SU-DHL-6 (cell line): ENCODE results near the gene SH3PXD2A.

Source experiments
- CTCF ChIP-seq: fragments of 200-600 bp; sonication (generic); IDR thresholded peaks from one replicate; pipeline ENCODE4 v1.5.1; 2017; ENCODE audit warnings: antibody characterized with exemption, mild to moderate bottlenecking, low read length, moderate library complexity; ENCODE audit not compliant: insufficient read depth, poor library complexity, severe bottlenecking
- EZH2phosphoT487 ChIP-seq: fragments of 200-600 bp; sonication (generic), shearing (Covaris generic); conservative IDR thresholded peaks from 2 replicates; pipeline ENCODE4 v1.6.1; 2018; ENCODE audit warnings: mild to moderate bottlenecking, antibody characterized with exemption, low read length, moderate library complexity, mixed read lengths

GRCh38 chr10:103629581-103629980, 225.8 kb downstream of the SH3PXD2A start:
- TF ChIP-seq CTCF = no peak
- TF ChIP-seq EZH2phosphoT487 = no peak
